Subcutaneous adipose tissue (tissue), 4 donors: ENCODE measurements around the gene NARS2. TPM values are rescaled to one million over a fixed set of nuclear protein-coding genes. Genes with fewer than 3 reads are reported as not detected.

Source experiments
- total RNA-seq, 4 donors: library from RNA; depleted of rRNA; stranded (reverse); fragments of >200 nt; gene quantifications; one replicate each; pipeline ENCODE4 v1.1.0, GENCODE V29; 2016
- TF ChIP-seq, protein P1 (sequence below): fragments of 450-650 bp; IDR thresholded peaks from one replicate; pipeline ENCODE4 v1.5.1; 2016; ENCODE audit warnings: low read depth, mild to moderate bottlenecking, control low read depth, antibody characterized with exemption, moderate library complexity

Gene NARS2
- total RNA-seq, 4 donors from 2014 or later: 11.4 to 17.3 (median 15.2) TPM

DNA sequence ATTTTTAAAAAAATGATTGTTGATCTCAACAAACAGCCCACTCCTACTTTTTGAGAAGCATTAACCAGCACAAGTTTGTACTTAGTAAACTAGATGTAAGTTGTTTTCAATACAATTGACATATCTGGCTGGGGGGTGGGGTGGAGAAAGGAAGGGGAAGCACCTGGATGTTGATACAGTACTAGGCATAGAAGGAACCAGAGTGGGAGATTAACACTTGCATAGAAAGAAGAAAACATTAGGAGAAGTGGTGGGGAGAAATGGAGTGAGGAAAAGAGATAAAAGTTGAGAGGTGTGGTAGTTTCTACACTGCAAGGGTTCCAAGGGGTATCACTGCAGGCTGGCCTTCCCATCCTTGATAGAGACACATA, 146.4 kb downstream of the NARS2 start:
- TF ChIP-seq, protein P1, sequence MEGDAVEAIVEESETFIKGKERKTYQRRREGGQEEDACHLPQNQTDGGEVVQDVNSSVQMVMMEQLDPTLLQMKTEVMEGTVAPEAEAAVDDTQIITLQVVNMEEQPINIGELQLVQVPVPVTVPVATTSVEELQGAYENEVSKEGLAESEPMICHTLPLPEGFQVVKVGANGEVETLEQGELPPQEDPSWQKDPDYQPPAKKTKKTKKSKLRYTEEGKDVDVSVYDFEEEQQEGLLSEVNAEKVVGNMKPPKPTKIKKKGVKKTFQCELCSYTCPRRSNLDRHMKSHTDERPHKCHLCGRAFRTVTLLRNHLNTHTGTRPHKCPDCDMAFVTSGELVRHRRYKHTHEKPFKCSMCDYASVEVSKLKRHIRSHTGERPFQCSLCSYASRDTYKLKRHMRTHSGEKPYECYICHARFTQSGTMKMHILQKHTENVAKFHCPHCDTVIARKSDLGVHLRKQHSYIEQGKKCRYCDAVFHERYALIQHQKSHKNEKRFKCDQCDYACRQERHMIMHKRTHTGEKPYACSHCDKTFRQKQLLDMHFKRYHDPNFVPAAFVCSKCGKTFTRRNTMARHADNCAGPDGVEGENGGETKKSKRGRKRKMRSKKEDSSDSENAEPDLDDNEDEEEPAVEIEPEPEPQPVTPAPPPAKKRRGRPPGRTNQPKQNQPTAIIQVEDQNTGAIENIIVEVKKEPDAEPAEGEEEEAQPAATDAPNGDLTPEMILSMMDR: no peak

GRCh38 chr11:78427615-78428265, 146.9 kb downstream of the NARS2 start:
- TF ChIP-seq, protein P1: no peak

DNA sequence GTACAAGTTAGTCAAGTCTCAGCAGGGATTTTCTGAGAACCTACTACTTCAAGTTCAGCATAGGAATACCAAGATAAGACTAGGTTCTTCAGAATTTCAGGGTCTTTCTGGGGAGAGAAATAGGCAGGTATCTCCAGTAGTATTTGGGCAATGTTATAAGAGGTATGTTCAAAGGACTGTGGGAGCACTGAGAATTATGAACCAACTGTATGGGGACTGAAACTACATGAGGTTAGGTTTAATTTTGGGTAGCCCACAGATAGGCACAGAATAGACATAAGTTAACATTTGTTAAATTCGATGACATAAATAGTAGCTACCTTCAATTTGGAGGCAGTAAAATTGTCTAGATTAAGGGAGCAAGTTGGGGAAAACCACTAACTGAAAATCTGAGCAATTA, 147.8 kb downstream of the NARS2 start:
- TF ChIP-seq, protein P1: no peak

- TF ChIP-seq, protein P1: no peak
Measured at GRCh38 chr11:78425399-78426070, 149.1 kb downstream of the NARS2 start.

DNA sequence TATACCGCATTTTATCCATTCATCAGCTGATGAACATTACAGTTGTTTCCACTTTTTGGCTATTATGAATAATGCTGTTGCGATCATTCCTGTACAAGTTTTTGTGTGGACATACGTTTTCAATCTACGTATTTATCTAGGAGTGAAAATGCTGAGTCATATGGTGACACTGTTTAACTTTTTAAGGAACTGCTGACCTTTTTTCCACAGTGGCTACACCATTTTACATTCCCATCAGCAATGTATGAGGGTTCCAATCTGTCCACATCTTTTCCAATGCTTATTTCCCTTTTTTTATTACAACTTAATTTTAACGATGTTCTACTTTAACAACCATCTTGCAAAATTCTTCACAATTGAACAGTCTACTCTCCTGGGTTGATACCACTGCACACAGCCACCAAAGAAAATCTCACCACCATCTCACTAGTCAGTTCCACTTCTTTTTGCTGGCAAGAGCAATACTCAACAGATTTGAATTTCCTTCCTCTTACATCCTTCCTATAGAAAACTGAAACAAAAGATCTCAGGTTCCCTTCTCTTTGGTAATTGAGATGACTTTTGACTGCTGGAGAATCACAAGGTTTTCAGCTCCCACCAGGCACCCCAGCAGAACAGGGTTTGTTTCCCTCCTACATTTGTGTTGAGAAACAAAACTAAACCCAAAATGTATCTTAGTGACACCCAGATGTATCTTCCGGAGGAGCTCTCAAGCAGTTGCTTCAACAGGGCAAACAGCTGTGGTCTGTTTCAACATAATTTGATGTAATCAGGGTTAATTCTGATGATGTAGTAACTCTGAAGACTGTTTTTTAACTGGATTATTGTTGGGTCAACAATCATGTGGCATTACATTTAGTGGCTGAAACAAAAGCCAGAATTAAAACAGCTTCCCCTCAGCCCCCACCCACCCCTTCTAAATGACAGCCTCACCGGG, 150.1 kb downstream of the NARS2 start:
- TF ChIP-seq, protein P1: no peak

DNA sequence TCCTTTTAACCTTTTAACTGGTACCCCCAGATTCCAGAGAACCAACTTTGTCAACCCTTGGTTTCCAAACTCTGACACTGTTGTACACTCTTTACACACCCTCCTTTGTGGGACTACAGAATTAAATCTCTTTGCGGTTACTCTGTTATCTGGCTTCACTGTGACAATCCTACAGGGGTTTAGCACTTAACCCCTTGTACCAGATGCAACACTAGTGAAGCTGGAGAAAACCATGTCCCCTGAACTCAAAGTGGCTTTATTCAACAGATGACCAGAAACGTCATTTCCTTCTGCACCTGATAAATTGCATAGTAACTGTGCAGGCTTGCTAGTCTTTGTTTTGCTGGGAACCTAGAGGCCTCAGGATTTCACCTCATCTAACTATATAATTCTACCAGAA, 151.4 kb downstream of the NARS2 start:
- TF ChIP-seq, protein P1: no peak

- TF ChIP-seq, protein P1: no peak
Measured at GRCh38 chr11:78420796-78421209, 153.9 kb downstream of the NARS2 start.
